ENCODE data around the gene CHKB.
"Not testable (repeated sequence)": the region's sequence is repeated elsewhere in the genome, so short reads cannot be mapped to it uniquely, and the experiment has no call there.

Gene CHKB

DNA sequence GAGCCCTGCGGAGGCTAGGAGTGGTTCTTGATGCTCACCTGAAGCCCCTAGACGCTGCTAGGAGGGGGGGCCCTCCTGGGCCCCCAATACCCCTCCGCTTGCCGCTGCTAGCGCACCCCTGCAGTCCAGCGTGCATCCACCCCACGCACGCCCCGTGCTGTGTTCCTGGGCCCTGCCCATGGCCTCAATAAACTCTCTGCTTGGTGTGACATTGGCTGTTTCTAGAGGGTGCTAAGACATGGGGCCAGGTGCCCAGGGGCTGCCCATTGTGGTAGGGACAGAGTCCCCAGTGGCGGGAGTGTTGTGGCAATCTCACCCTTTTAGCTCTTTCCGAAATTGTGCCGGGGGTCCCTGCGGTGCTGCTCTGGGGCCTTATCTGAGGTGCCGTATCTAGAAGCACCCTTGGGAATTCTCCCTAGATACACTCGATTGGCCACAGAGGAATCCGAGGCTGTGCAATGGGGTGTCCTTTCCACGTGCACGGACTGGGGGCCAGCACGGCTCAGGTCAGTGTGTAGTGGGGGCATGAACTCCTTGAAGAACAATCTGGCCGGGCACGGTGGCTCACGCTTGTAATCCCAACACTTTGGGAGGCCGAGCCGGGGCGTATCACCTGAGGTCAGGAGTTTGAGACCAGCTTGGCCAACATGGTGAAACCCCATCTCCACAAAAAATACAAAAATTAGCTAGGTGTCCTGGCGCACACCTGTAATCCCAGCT lies 28.9 kb upstream of the CHKB start:
- no peak for DNase-seq

GRCh38 chr22:50610581-50610980 lies 27.9 kb upstream of the CHKB start:
- DNase-seq: no peak

DNA sequence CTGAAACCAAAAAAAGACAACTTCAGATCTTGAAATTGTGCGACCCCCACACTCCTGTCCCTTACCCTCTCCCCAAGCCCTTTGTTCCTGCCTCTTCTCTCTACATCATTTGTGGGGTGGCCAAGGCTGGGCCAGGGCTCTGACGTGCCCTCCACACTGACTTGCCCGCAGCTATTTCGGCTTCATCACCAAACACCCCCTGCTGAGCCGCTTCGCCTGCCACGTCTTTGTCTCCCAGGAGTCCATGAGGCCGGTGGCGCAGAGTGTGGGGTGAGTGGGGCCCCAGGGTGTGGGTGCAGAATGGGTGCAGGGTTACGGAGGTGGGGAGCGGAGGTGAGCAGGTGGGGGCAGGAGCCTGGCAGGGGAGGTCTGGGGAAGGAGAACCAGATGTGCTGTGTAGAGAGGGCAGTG lies 27.4 kb upstream of the CHKB start:
- no peak for DNase-seq

DNA sequence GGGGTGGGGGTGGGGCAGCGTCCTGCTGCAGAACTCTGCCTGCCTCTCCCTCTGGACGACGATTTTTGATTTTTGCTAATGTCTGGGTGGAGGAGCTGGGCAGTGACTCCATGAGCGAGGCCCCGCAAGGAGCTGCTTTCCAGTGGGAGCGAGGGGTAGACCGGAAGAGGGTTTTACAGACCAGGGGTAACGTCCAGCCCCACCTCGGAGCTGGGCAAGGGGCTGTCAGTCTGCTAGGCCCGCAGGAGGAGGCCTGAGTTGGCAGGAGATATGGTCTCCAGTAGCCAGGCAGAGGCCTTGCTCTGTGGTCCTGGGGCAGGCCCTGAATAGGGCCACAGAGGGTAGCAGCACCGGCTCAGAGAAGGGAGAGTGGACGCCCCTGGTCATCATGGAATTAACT lies 26.9 kb upstream of the CHKB start:
- DNase-seq: no peak

GRCh38 chr22:50608996-50609395 lies 26.3 kb upstream of the CHKB start:
- DNase-seq: no peak

DNA sequence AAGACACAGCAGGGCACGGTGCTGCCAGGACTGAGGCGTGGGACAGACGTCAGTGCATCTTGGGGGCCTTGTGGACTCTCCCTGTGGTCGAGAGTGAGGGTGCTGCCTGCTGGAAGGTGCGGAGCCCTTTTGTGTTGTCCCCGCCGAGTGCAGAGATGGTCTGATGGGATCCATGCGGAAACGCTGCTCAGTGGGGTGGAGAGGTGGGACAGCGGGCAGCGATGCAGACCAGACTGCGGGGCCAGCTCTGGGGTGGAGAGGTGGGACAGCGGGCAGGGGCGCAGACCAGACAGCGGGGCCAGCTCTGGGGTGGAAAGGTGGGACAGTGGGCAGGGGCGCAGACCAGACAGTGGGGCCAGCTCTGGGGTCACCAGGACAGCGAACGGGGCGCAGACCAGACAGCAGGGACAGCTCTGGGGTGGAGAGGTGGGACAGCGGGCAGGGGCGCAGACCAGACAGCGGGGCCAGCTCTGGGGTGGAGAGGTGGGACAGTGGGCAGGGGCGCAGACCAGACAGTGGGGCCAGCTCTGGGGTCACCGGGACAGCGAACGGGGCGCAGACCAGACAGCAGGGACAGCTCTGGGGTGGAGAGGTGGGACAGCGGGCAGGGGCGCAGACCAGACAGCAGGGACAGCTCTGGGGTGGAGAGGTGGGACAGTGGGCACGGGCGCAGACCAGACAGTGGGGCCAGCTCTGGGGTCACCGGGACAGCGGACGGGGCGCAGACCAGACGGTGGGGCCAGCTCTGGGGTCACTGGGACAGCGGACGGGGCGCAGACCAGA lies 25.6 kb upstream of the CHKB start:
- DNase-seq: not testable (repeated sequence)

DNA sequence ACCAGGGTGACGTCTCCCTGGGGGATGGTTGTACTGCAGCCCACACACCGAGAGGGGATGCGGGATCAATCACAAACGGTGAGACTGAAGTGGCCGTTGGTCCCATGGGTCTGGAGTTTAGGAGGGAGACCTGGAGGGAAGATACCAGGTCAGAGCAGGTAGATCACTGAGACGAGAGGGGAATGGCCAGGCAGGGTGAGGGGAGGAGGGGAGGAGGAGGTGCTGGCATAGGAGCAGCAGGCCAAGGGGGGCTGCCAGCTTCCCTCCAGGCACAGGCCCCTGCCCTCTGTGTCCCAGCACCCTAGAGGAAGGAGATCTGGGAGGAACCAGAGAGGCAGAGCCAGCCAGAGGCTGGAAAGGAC lies 25.0 kb upstream of the CHKB start:
- no peak for DNase-seq

DNA sequence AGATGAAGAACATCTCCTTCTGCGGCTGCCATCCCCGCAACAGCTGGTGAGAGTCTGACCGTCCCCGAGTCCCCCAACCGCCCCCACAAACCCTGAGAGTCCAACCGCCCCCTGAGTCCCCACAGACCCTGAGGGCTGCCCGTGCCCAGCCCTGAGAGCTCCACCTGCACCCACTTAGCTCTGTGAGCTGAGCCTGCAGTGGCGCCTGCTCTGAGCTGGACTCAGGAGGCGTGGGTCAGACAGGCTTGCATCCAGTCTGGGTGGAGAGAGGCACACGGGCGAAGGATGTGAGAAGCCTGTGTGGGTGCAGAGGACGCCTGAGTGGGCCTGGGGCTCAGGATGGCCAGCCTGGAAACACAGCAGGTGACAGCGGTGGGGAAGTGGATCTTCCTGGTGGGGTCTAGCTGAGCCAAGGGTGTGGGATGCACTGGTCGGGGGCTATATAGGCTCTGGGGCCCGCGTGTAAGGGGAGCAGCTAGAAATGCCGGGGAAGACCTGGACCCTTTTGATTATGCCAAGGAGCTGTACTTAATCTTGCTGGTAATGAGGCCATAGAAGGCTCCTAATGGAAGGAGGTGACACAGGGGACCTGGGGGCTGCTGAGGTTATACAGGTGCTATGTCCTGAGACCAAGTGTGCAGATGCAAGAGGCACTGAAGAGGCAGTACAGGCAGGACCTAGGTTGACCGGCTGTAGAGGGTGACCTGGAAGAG lies 24.5 kb upstream of the CHKB start:
- no peak for DNase-seq

GRCh38 chr22:50606165-50606945 lies 23.7 kb upstream of the CHKB start:
- no peak for DNase-seq

- DNase-seq: no peak
These were observed 23.0 kb upstream of the CHKB start for GRCh38 chr22:50605613-50606074.

DNA sequence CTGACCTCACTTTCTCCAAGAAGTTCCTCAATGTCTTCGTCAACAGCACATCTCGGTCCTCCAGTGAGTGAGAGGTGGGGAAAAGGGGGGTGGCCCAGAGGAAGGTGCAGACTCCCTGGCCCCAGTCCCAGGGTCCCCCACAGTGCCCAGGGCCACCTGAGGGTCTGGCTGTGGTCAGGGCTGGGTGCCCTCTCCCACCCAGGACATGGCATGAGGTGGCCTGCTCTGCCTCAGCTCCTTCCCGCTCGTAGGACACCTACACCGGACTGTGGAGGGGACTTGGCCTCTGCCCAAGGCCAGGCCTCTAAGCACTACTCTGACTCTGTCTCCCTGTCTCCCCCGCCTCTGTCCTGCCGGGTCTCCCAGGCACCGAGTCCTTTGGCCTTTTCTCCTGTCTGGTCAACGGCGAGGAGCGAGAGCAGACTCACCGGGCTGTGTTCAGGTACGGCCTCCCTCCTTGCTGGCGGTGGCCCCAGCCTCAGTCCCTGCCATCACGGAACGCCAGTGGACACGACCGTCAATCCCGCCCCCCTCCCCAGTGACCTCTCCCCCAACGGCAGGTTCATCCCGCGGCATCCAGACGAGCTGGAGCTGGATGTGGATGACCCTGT lies 22.5 kb upstream of the CHKB start:
- no peak for DNase-seq

DNA sequence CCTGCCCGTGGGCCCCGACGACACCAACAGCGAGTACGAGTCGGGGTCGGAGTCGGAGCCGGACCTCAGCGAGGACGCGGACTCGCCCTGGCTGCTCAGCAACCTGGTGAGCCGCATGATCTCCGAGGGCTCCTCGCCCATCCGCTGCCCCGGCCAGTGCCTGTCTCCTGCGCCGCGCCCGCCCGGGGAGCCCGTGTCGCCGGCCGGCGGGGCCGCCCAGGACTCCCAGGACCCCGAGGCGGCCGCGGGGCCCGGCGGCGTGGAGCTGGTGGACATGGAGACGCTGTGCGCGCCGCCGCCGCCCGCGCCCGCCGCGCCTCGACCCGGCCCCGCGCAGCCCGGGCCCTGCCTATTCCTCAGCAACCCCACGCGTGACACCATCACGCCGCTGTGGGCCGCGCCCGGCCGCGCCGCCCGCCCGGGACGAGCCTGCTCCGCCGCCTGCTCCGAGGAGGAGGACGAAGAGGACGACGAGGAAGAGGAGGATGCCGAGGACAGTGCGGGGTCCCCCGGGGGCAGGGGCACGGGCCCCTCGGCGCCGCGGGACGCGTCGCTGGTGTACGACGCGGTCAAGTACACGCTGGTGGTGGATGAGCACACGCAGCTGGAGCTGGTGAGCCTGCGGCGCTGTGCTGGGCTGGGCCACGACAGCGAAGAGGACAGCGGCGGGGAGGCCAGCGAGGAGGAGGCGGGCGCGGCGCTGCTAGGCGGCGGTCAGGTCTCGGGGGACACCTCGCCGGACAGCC lies 21.8 kb upstream of the CHKB start:
- no peak for DNase-seq

- DNase-seq: no peak
These were observed 21.0 kb upstream of the CHKB start for GRCh38 chr22:50603511-50604255.

DNA sequence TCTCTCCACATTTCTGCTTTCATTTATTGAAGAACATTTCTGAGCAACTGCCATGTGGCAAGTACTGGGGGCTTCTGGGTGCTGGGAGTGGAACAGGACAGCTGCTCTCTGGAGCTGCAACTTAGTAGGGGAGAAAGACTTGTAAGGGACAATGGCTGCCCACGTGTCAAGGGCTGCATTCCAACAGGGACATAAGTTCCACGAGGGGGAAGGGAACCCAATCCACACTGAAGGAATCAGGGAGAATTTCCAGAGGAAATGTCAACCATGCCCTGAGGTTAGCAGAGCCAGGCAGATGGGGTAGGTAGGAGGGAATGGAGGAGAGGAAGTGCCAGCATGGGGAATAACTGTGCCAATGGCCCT lies 19.7 kb upstream of the CHKB start:
- no peak for DNase-seq

DNA sequence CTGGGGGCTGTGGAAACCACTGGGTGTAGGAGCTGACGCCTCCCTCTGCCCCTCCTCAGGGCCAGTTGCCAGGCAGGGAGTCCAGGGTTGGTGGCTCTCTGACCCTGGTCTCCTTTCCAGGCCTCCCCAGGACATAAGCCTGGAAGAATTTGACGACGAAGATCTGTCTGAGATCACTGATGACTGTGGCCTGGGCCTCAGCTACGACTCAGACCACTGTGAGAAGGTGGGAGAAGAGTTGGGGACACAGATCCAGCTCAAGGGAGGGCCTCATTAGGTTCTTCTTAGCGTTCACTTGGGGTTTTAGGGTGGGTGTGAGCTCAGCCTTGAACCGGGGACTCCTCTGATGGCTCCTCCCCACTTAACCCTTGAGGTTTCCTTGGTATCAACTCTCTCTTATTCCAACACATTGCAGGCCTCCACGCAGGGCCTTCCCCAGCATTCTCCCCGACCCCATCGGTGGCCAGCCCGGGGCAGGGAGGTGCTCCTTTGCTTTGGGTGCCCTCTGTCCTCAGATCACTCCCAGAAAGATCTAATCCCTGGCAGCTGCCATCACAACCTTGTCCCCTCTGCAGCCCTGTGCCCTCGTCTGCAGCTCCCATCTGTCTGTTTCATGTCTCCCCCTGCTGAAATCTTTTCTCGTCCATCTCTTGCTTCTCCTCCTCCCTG lies 19.2 kb upstream of the CHKB start:
- DNase-seq: no peak

DNA sequence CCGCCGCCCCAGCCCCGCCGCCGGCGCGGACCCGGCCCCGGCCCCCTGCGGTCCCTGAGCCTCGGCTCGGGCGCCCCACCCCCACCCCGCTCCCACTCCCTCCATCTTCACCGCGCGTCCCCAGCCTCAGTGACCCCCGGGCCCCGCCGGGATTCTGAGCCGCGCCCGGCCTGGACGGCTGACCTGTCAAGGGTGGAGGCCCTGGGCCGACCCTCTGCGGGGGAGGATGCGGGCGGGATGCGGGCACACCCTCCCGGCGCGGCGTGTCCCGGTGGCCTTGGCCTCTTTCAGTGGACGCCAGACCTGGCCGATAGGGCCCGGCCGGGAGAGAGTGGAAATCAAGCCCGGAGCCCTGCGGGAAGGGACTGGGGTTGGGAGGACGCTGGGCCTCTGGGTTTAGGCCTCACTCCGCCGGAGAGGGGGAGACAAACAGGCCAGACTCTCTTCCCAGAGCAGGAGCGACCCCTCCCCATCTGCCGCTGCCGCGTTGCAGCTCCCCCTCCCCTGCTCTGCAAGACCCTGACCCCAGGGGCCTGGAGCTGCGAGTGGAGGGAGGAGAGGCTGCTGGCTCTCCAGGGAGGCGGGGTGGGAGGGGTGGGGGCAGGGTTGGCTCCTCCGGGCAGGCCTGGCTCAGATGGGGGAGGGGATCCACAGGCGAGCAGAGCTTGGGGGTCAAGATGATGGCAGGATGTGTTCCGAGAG lies 18.5 kb upstream of the CHKB start:
- no peak for DNase-seq

GRCh38 chr22:50600538-50600937 lies 17.9 kb upstream of the CHKB start, which contains the start of gene MAPK8IP2:
Gene MAPK8IP2 (plus strand): TSS chr22:50600793. CDS start chr22:50600819, 26 bp downstream.
- no peak for DNase-seq

DNA sequence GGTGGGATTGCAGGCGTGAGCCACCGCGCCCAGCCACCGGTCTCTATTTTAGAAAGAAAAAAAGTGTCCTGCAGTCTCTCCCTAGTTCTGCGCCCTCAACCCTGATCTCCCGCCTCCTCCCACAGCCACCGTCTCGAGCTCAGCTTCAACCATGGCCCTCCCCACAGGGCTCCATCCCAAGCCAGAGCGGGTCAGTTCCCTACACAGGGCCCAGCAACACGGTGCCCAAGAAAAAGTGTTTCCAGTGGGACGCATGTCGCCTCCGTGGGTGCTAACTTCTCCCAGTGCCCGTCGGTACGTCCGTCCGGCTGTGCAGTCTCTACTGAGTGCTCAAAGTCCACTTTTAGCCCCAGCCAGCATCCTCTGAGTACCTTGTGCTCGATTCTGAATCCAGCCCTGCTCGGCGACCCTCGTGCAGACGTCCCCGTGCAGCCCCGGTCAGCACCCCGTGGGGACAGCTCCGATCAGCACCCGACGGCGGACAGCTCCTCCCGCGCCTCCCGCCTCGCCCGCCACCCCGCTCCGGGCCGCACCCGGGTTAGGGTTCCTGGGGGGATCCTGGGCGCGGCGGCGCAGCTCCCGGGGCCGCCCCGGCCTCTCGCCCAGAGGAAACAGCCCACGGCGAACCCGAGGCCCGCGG lies 17.3 kb upstream of the CHKB start:
- DNase-seq: no peak

- no peak for DNase-seq
These were observed 14.4 kb upstream of the CHKB start for GRCh38 chr22:50597097-50597496.
